Psoas muscle (tissue), 8 donors: ENCODE results near the gene SLC18A3. TPM values are rescaled to one million over a fixed set of nuclear protein-coding genes. Genes with fewer than 3 reads are reported as not detected.

ENCODE experiments used
- ATAC-seq, 4 donors: fragments of 200-7000 bp; cut with Tn5 transposase; one replicate each; pipeline ENCODE4 v1.9.1; 2020; ENCODE audit warnings: moderate library complexity in 3 of 4, mild to moderate bottlenecking in 2 of 4
- DNase-seq, 2 donors: peaks; one replicate each; pipeline ENCODE4 v3.0.0-alpha.2; 2020
- H3K27ac ChIP-seq: fragments of 200-600 bp; one replicate; pipeline ENCODE4 v1.8.0; 2022
- H3K27me3 ChIP-seq, 3 donors: fragments of 200-600 bp in 1 of 3; one replicate each; pipeline versions ENCODE4 v1.6.1 to v1.8.0; 2013 to 2022; ENCODE audit warnings: low read length in 2 of 3, mild to moderate bottlenecking in 2 of 3, moderate library complexity in 1 of 3; ENCODE audit not compliant: insufficient read depth in 3 of 3
- H3K36me3 ChIP-seq, 2 donors: fragments of 200-600 bp in 1 of 2; one replicate each; pipeline versions ENCODE4 v1.6.1 to v1.8.0; 2013 to 2022; ENCODE audit warnings: low read depth in 1 of 2, mild to moderate bottlenecking in 1 of 2, moderate library complexity in 1 of 2; ENCODE audit not compliant: insufficient read depth in 1 of 2
- H3K4me1 ChIP-seq: fragments of 200-600 bp; one replicate; pipeline ENCODE4 v1.8.0; 2022
- H3K4me3 ChIP-seq: fragments of 200-600 bp; one replicate; pipeline ENCODE4 v1.8.0; 2022; ENCODE audit warnings: mild to moderate bottlenecking
- H3K9me3 ChIP-seq: fragments of 200-600 bp; one replicate; pipeline ENCODE4 v1.8.0; 2022
- CTCF ChIP-seq: fragments of 200-600 bp; IDR thresholded peaks from one replicate; pipeline ENCODE4 v1.8.0; 2022; ENCODE audit warnings: antibody characterized with exemption
- WGBS, 3 donors: extraction: QIAGEN DNeasy Blood & Tissue Kit; methylation state at CpG; one replicate each; pipeline versions ENCODE4 v1.1.6 to v1.1.7; 2013; 5-methylcytosine and 5-hydroxymethylcytosine counted together
- intact Hi-C, 2 donors: fragments of 100-400 bp; cut with DNase I; formaldehyde crosslinking; loops; one replicate each; pipeline versions ENCODE4 v1.11.0 to v1.14.2; 2022
- polyA plus RNA-seq, 3 donors: library from polyadenylated mRNA; stranded (reverse); fragments of 200-250 nt; gene quantifications; one replicate each; pipeline ENCODE4 v1.2.3, GENCODE V29; 2013
- total RNA-seq, 4 donors: library from RNA; stranded (reverse); fragmentation: NEBNext Ultra II Directional in 2 of 4; extraction: Animal tissue kit (Norgen Biotek cat#: 25700) in 2 of 4; gene quantifications; one replicate each; pipeline versions ENCODE4 v1.2.1 to v1.2.4, GENCODE V29; 2021 to 2023
- donor health status: healthy with polysubstance abuse.
- donor health status: DM: no; HTN: no; CAD: no; lungs with moderate emphysema.
- donor health status: Bipolar disorder and iron deficiency.
- donor health status: healthy.
- donor health status: DM: yes; HTN: yes; CAD: no.
- donor health status: DM: no; HTN: no; CAD: no.
- donor health status: DM: no; HTN: no; CAD: no.
- donor health status: DM: yes; HTN: yes; CAD: no.

Gene SLC18A3
- total and polyA plus RNA-seq, 7 donors = not detected

DNA sequence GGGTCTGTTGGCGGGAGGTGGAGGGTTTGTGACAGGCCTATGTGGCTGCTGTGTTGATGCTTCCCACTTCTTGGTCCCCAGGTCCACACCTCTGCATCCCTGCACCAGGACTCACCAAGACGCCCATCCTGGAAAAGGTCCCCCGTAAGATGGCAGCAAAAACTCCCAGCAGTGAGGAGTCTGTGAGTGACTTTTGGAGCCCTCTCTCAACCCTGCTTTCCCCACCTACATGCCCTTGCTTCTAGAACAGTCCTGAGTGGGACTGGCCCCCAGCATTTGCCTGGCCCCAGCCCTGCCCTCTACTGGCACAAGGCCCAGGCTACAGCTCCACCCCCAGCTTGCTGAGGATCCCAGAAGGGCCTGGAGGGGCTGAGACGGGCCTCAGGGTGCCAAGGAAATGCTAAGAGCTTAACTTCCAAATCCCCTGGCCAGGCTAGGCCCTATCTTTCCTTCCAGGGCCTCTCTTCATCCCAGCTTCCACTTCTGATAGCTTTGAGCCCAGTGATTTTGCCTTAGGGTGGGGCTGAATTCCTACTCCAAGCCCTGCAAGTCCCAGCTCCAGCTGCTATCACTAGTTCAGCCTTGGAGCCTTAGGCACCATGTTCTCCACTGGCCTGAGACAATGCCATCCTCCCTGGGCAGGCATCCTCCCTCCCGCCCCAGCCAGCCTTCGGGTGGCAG, 6.5 kb downstream of the SLC18A3 start:
- no peaks in the 10 kb centered on the region for H3K9me3 ChIP-seq
- H3K27ac ChIP-seq = no peak overlapping the region
- no peak for TF ChIP-seq CTCF
- no peak for ATAC-seq
- no peak overlapping the region for H3K4me3 ChIP-seq
- no peaks in the 10 kb centered on the region for H3K4me1 ChIP-seq
- intact Hi-C loops = no loop called here
- DNase-seq = peak in 1 of 2 donors; percentile 19
- WGBS, 3 donors = 65 to 73% (median 70%) methylated on average over 6 of the region's 6 CpGs
- peaks cover 7 to 73% (median 39%) of the 10 kb centered on the region in 3 donors for H3K27me3 ChIP-seq
- H3K36me3 ChIP-seq = no peaks in the 10 kb centered on the region

- ATAC-seq = no peak
- Histone ChIP-seq H3K27ac (no peak overlapping the region), H3K9me3 (no peaks in the 10 kb centered on the region), H3K36me3 (no peaks in the 10 kb centered on the region), H3K4me1 (no peaks in the 10 kb centered on the region), H3K27me3 (peaks cover 4 to 64% (median 33%) of the 10 kb centered on the region in 3 donors), H3K4me3 (no peak overlapping the region)
- intact Hi-C loops = no loop called here
- 43 to 55% (median 51%) methylated on average over 7 of the region's 7 CpGs for WGBS, 3 donors
- peak in 1 of 2 donors; percentile 21 for DNase-seq
- TF ChIP-seq CTCF = no peak
Measured at GRCh38 chr10:49617121-49618020, 7.3 kb downstream of the SLC18A3 start.

- Histone ChIP-seq H3K27ac (no peak overlapping the region), H3K4me1 (no peaks in the 10 kb centered on the region), H3K9me3 (no peaks in the 10 kb centered on the region), H3K4me3 (no peak overlapping the region), H3K36me3 (no peaks in the 10 kb centered on the region), H3K27me3 (peaks cover 3 to 50% (median 20%) of the 10 kb centered on the region in 3 donors)
- no peak for TF ChIP-seq CTCF
- DNase-seq = no peak
- ATAC-seq = no peak
- WGBS, 3 donors = 63 to 65% (median 65%) methylated on average over 2 of the region's 2 CpGs
- intact Hi-C loops = no loop called here
Measured at GRCh38 chr10:49618821-49619220, 8.7 kb downstream of the SLC18A3 start.

- Histone ChIP-seq H3K27ac (no peak overlapping the region), H3K27me3 (peaks cover 3 to 42% (median 17%) of the 10 kb centered on the region in 3 donors), H3K4me3 (no peak overlapping the region), H3K4me1 (no peaks in the 10 kb centered on the region), H3K9me3 (no peaks in the 10 kb centered on the region), H3K36me3 (no peaks in the 10 kb centered on the region)
- DNase-seq (peak in 1 of 2 donors; percentile 19), ATAC-seq (no peak)
- no peak for TF ChIP-seq CTCF
- intact Hi-C loops = loop anchor here in 1 of 2 donors (5.0 kb wide), 1 partner anchor 1087 kb away; no protein-coding TSS in a partner anchor
- WGBS, 3 donors = 59 to 64% (median 61%) methylated on average over 10 of the region's 10 CpGs
Measured at GRCh38 chr10:49619613-49620012, 9.5 kb downstream of the SLC18A3 start.
